ENCODE results near the gene KRTAP10-9. TPM values are rescaled to one million over a fixed set of nuclear protein-coding genes. Genes with fewer than 3 reads are reported as not detected.
"Not testable (repeated sequence)": the region's sequence is repeated elsewhere in the genome, so short reads cannot be mapped to it uniquely, and the experiment has no call there.

The KRTAP10-9 gene
- total RNA-seq, 1 experiment from 2014 or later = not detected

GRCh38 chr21:44603911-44604310, 23.0 kb upstream of the KRTAP10-9 start:
- Histone ChIP-seq H3K4me1 (no peaks in the 10 kb centered on the region), H3K27me3 (replicated peaks; ENCODE audit: control insufficient read depth, insufficient read depth, low read length) (no peaks in the 10 kb centered on the region), H3K9me3 (no peaks in the 10 kb centered on the region), H3K4me3 (ENCODE audit: low read depth, low read length) (no peak overlapping the region), H3K36me3 (ENCODE audit: control insufficient read depth, insufficient read depth, low read length) (no peaks in the 10 kb centered on the region)
- no peaks in the 10 kb centered on the region for H3K36me3 Mint-ChIP-seq (ENCODE audit: insufficient read depth, unreplicated experiment)
- peaks cover 7% of the 10 kb centered on the region for H3K9me3 Mint-ChIP-seq (ENCODE audit: unreplicated experiment)
- POLR2A ChIA-PET = no interaction called here
- H3K27me3 Mint-ChIP-seq (ENCODE audit: insufficient read depth, unreplicated experiment) = peaks cover 6% of the 10 kb centered on the region
- DNase-seq = no peak
- CTCF ChIA-PET = no interaction called here
- no TSS peak for BruUV-seq (replicated peaks)
- TF ChIP-seq CTCF (IDR thresholded peaks at IDR 0.05; ENCODE audit: insufficient read depth in 1 of 2, low read depth in 1 of 2, low read length in 1 of 2, severe bottlenecking in 1 of 2, unreplicated experiment in 1 of 2) = no peak
- no peaks in the 10 kb centered on the region for H3K4me1 Mint-ChIP-seq (ENCODE audit: low read depth, unreplicated experiment)
- intact Hi-C loops (cut with micrococcal nuclease; ENCODE audit: unreplicated experiment) = no loop called here
- no peak overlapping the region for H3K27ac Mint-ChIP-seq (ENCODE audit: unreplicated experiment)
- H3K4me3 Mint-ChIP-seq (ENCODE audit: unreplicated experiment) = no peak overlapping the region

- H3K27ac Mint-ChIP-seq (ENCODE audit: unreplicated experiment) = no peak overlapping the region
- no peaks in the 10 kb centered on the region for H3K4me1 Mint-ChIP-seq (ENCODE audit: low read depth, unreplicated experiment)
- CTCF ChIA-PET = no interaction called here
- 0 out of 2 replicates have a peak, but pooled peaks cover 5% of the 10 kb centered on the region for H3K9me3 ChIP-seq
- intact Hi-C loops (cut with micrococcal nuclease; ENCODE audit: unreplicated experiment) = no loop called here
- H3K9me3 Mint-ChIP-seq (ENCODE audit: unreplicated experiment) = peaks cover 29% of the 10 kb centered on the region
- DNase-seq = no peak
- H3K36me3 ChIP-seq (ENCODE audit: control insufficient read depth, insufficient read depth, low read length) = no peaks in the 10 kb centered on the region
- H3K4me3 ChIP-seq (ENCODE audit: low read depth, low read length) = no peak overlapping the region
- no peak for TF ChIP-seq CTCF (IDR thresholded peaks at IDR 0.05; ENCODE audit: insufficient read depth in 1 of 2, low read depth in 1 of 2, low read length in 1 of 2, severe bottlenecking in 1 of 2, unreplicated experiment in 1 of 2)
- no peak overlapping the region for H3K4me3 Mint-ChIP-seq (ENCODE audit: unreplicated experiment)
- H3K27me3 ChIP-seq (replicated peaks; ENCODE audit: control insufficient read depth, insufficient read depth, low read length) = no peaks in the 10 kb centered on the region
- no TSS peak for BruUV-seq (replicated peaks)
- H3K36me3 Mint-ChIP-seq (ENCODE audit: insufficient read depth, unreplicated experiment) = no peaks in the 10 kb centered on the region
- H3K4me1 ChIP-seq = no peaks in the 10 kb centered on the region
- peaks cover 5% of the 10 kb centered on the region for H3K27me3 Mint-ChIP-seq (ENCODE audit: insufficient read depth, unreplicated experiment)
- POLR2A ChIA-PET = no interaction called here
Measured at GRCh38 chr21:44606495-44606894, 20.4 kb upstream of the KRTAP10-9 start.

GRCh38 chr21:44609193-44609592, 17.7 kb upstream of the KRTAP10-9 start:
- intact Hi-C loops (cut with micrococcal nuclease; ENCODE audit: unreplicated experiment) = no loop called here
- Mint-ChIP-seq H3K4me1 (ENCODE audit: low read depth, unreplicated experiment) (no peaks in the 10 kb centered on the region), H3K9me3 (ENCODE audit: unreplicated experiment) (peaks cover 41% of the 10 kb centered on the region), H3K27me3 (ENCODE audit: insufficient read depth, unreplicated experiment) (peaks cover 3% of the 10 kb centered on the region), H3K36me3 (ENCODE audit: insufficient read depth, unreplicated experiment) (no peaks in the 10 kb centered on the region), H3K4me3 (ENCODE audit: unreplicated experiment) (no peak overlapping the region), H3K27ac (ENCODE audit: unreplicated experiment) (no peak overlapping the region)
- H3K4me3 ChIP-seq (ENCODE audit: low read depth, low read length) = no peak overlapping the region
- H3K9me3 ChIP-seq = 0 out of 2 replicates have a peak, but pooled peaks cover 5% of the 10 kb centered on the region
- H3K4me1 ChIP-seq = no peaks in the 10 kb centered on the region
- no peaks in the 10 kb centered on the region for H3K36me3 ChIP-seq (ENCODE audit: control insufficient read depth, insufficient read depth, low read length)
- TF ChIP-seq CTCF (IDR thresholded peaks at IDR 0.05; ENCODE audit: insufficient read depth in 1 of 2, low read depth in 1 of 2, low read length in 1 of 2, severe bottlenecking in 1 of 2, unreplicated experiment in 1 of 2) = no peak
- no peaks in the 10 kb centered on the region for H3K27me3 ChIP-seq (replicated peaks; ENCODE audit: control insufficient read depth, insufficient read depth, low read length)
- CTCF ChIA-PET = interaction anchor here (0.7 kb wide), 1 partner anchor 101 kb away, joined by 3 read pairs; no protein-coding TSS in a partner anchor
- no peak for DNase-seq
- POLR2A ChIA-PET = no interaction called here
- no TSS peak for BruUV-seq (replicated peaks)

- H3K36me3 Mint-ChIP-seq (ENCODE audit: insufficient read depth, unreplicated experiment); H3K4me1 Mint-ChIP-seq (ENCODE audit: low read depth, unreplicated experiment); H3K4me3 ChIP-seq (ENCODE audit: low read depth, low read length); H3K27me3 ChIP-seq (replicated peaks; ENCODE audit: control insufficient read depth, insufficient read depth, low read length); POLR2A ChIA-PET; CTCF ChIA-PET; H3K4me1 ChIP-seq; H3K27me3 Mint-ChIP-seq (ENCODE audit: insufficient read depth, unreplicated experiment); H3K36me3 ChIP-seq (ENCODE audit: control insufficient read depth, insufficient read depth, low read length); H3K27ac Mint-ChIP-seq (ENCODE audit: unreplicated experiment); H3K9me3 ChIP-seq; H3K4me3 Mint-ChIP-seq (ENCODE audit: unreplicated experiment); intact Hi-C loops (cut with micrococcal nuclease; ENCODE audit: unreplicated experiment); BruUV-seq (replicated peaks); DNase-seq: not testable (repeated sequence)
- H3K9me3 Mint-ChIP-seq (ENCODE audit: unreplicated experiment) = peaks cover 41% of the 10 kb centered on the region
Measured at GRCh38 chr21:44610157-44610843, 16.6 kb upstream of the KRTAP10-9 start.

All from Caco-2 (cell line).